ENCODE data around the gene DIAPH1.

DIAPH1 gene

GRCh38 chr5:141506381-141507155 lies 112.2 kb downstream of the DIAPH1 start:
- no peak for DNase-seq

GRCh38 chr5:141504216-141504615 lies 114.6 kb downstream of the DIAPH1 start:
- no peak for DNase-seq

- no peak for DNase-seq
These were observed 115.1 kb downstream of the DIAPH1 start for GRCh38 chr5:141503681-141504080.

GRCh38 chr5:141501761-141502160 lies 117.0 kb downstream of the DIAPH1 start:
- no peak for DNase-seq

GRCh38 chr5:141496038-141496437 lies 122.8 kb downstream of the DIAPH1 start:
- DNase-seq, result no peak

- DNase-seq, result no peak
These were observed 123.4 kb downstream of the DIAPH1 start for GRCh38 chr5:141495453-141495811.

GRCh38 chr5:141494761-141495452 lies 123.9 kb downstream of the DIAPH1 start:
- peak in 2 of 14 donors; percentile 33 to 35 for DNase-seq

- DNase-seq, result peak in 9 of 14 donors; percentile 43 to 74 (median 57)
These were observed 125.0 kb downstream of the DIAPH1 start for GRCh38 chr5:141493500-141494422.

GRCh38 chr5:141492168-141492885 lies 126.5 kb downstream of the DIAPH1 start:
- peak in 1 of 14 donors; percentile 33 for DNase-seq

GRCh38 chr5:141491323-141492167 lies 127.3 kb downstream of the DIAPH1 start:
- no peak for DNase-seq

GRCh38 chr5:141490771-141491170 lies 128.0 kb downstream of the DIAPH1 start:
- DNase-seq, result no peak

GRCh38 chr5:141490271-141490670 lies 128.5 kb downstream of the DIAPH1 start:
- no peak for DNase-seq

GRCh38 chr5:141489841-141490240 lies 129.0 kb downstream of the DIAPH1 start:
- no peak for DNase-seq

- peak in 8 of 14 donors; percentile 30 to 78 (median 53) for DNase-seq
These were observed 129.9 kb downstream of the DIAPH1 start, which contains the start of gene PCDHGC5 for GRCh38 chr5:141488591-141489561. TSS of gene PCDHGC5 (plus strand) at chr5:141489081. CDS start at chr5:141489241, 160 bp downstream.

GRCh38 chr5:141487131-141487530 lies 131.7 kb downstream of the DIAPH1 start:
- no peak for DNase-seq

GRCh38 chr5:141486091-141486490 lies 132.7 kb downstream of the DIAPH1 start:
- no peak for DNase-seq

- peak in 1 of 14 donors; percentile 72 for DNase-seq
These were observed 133.3 kb downstream of the DIAPH1 start for GRCh38 chr5:141485321-141486055.

- peak in 2 of 14 donors; percentile 32 to 85 for DNase-seq
These were observed 134.0 kb downstream of the DIAPH1 start, which contains the start of gene PCDHGC4 for GRCh38 chr5:141484641-141485311. TSS of gene PCDHGC4 (plus strand) at chr5:141485030. CDS start at chr5:141485174, 144 bp downstream.

Measured in C1 segment of cervical spinal cord (tissue), 14 donors.